Measurements from ENCODE around the gene INPP4A.
A peak's percentile ranks its signal among the peaks of the same experiment; 100 is the strongest.

Gene INPP4A

DNA sequence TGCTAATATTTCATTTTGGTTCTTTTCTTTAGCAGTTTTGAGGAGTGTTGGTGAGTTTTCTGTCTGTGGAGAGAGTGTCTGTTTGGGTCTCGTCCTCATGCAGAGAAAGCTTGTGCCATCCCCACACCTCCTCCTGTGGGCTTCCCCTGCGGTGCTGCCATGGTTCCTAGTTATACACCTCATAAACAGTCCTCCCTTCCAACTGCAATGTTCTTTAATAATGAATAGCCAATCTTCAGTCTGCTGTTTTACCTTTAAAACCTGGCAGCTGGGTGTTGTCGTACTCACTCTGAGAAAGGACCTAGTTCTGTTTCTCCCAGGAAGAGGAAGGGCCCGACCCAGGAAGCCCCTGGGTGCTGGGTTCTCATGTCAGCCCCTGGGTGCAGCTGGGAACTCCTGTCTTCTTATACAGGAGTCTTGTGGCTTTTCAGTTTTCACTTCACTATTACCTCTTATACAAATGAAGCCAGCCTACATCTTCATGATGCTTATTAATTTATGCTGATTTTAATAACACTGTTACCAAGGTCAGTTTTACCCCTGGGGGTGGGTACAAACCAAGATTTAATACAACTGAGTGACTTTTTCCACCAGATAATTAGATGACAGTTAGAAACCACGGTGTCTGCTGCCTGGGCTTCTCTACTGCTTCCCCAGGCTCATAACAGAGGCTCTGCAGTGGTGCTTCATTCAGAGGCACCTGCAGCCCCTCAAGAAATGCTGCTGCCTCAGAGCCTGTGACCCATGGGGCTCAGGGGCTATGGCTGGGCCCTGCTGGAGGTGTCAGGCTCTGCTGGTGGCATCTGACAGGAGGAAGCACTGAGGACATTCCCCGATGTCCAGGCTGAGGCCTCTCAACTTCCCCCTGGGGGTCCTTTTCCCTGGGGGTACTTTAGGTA is 104.5 kb downstream of the INPP4A start:
- no peak for DNase-seq

DNA sequence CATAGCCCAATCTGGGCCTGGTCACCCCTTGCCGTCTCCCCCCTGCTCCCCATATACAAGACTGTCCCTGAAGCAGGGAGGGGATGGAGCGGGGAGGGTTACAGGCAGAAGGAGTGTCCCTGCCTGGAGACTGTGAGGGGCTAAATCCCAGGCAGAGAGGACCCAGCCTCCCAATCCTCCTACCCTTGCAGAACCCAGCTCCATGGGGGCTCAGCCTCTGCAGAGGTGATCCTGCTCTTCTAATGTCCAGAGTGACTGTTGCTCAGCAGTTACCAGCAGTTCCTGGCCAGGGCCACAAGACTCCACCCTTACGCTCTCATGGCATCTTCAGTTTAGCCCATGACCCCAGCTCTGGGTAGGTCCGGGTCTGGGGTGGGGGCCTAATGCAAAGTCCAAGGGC is 105.5 kb downstream of the INPP4A start:
- DNase-seq, result no peak

DNA sequence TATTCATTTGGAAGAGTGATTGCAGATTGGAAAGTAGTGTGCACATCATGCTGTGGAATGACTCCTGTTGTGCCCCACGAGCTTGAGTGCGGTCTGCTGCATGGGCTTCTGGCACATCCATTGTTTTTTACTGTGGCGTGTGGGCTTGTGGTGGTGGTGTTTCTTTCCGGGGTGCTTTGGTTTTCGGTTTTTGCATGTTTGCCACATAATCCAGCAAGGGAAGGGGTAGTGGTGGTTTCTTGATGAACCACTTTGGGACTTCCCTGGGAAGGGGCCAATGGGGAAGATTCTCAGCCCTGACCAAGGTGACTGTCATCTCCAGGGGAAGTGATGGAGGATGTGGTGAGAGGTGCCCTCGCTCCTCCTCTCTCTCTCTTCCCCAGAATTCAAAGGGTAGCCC is 106.7 kb downstream of the INPP4A start:
- DNase-seq, result no peak

DNA sequence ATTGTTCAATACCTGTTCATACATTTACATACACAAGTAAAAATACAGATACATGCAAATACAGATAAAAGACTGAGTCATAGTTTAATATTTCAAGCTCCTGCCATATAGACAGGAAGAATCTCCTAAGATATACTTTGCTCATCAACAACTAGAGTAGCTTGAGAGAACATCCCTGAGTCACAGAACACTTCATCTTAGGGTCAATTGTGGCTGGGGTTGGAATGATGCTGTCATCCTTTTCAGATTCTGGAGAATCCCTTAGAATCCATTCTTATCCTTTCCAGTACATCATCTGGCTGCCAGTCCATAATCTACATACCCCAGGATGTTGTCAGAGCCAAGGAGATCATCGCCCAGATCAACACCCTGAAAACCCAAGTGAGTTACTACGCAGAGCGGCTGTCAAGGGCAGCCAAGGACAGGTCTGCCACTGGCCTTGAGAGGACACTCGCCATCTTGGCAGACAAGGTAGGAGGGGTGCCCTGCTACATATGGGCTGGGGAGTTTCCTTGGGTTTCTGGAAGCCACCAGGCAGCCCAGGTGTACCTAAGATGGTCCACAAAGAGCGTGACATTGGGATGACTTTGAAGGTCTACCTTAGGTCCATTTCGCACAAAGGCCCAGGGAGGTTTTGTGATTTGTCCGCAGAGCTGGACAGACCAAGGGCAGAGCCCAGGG is 108.0 kb downstream of the INPP4A start:
- no peak for DNase-seq

DNA sequence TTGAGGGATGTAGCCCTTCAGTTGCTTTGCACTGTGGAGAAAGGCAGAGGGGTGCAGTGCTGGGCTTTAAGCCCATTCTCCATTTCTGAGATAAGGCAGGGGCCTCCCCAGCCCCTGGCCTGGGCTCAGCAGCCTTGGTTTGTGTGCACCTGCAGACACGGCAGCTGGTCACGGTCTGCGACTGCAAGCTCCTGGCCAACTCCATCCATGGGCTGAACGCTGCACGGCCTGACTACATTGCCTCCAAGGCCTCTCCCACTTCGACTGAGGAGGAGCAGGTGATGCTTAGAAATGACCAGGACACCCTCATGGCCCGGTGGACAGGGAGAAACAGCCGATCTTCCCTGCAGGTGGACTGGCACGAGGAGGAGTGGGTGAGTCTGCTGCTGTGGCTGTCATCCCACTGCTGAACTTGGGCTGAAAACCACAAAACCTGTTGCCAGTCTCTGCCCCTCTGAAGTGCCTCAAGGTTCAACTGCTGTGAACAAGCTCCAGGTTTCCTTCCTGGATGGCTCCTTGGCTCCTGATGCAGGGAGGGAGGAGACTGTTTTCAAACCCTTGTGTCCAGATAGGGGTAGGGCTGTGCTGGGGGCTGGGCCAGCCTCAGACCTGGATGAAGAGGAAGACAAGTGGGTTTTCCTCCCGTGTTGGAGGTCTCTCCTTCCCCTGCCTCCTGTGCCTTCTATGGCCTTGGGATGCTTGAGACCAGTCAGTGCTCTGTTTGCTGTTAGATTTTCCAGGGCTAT is 109.6 kb downstream of the INPP4A start:
- no peak for DNase-seq

DNA sequence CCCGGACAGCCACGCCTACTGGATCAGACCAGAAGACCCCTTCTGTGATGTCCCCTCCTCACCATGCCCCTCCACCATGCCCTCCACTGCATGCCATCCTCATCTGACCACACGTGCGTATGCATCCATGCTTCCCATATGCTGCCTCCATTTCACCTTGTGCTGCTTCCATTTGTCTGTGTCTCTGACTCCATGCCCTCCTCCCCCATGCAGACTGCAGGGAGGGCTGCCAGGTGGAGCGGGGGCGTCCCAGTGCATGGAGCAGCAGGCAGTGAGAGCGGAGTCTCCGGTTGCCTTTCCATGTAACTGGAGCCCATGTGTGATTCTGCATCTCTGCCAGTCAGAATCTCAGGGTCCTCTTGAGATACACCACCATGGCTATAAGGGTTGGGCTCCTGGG is 111.0 kb downstream of the INPP4A start:
- DNase-seq, result no peak

DNA sequence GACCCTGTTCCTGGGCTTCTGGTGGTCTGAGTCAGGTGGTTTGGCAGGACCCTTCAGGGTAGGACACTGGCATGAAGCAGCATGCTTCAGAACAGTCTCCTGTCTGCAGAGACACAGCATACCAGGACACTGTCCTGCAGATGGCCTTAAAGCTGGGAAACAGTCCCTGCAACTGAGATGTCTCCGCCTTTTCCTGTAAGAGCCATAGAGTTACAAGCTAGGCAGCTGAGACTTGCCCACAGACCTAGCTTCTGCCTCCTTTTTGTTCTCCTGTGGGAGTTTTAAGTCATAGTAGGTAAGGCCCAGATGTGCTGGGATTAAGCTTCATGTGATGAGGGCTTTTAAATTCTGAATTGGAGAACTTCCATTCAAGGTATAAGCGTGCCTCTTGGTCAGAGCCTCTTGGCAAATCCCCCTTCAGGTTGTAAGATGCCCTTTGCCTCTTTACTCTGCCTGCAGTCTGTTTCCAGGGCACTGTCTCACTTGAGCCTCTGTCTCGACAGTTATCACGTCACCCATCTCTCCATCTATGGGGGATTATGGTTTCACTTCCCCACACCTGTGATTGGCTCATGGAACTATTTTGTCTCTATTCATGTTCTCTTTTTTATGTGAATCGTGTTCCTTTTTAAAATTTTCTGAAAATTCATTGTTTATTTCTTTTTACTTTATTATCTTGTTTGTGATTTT is 111.8 kb downstream of the INPP4A start:
- DNase-seq, result no peak

DNA sequence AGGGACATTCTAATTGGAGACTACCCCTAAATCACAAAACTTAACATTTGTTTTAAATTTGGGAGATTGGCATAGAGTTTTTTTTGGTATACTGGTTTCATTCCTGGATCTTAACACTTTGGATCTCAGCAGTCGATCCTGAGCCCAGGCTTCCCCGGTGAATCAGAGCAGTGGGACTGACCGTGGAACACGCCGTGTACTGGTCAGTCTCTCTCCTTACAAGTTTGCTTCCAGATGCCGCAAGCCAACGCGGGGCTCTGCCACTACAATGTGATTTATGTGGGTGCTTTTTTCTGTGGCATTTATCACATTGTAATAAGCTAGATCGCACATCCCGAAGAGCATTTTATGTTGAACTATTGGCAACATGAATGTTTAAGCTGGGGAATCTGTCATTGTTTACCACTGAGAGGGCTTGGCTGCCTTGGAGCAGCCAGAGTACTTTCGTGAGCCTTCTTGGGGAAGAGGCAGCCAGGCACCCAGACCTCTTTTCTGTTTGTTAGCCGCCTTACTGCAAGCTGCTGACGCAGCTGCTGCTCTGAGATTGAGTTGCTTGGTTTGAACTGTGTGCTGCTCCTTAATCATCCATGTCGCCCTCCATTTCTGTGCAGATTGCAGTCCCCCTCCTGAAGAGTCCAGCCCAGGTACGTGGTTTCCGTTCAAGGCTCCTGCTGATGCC is 114.3 kb downstream of the INPP4A start:
- no peak for DNase-seq

DNA sequence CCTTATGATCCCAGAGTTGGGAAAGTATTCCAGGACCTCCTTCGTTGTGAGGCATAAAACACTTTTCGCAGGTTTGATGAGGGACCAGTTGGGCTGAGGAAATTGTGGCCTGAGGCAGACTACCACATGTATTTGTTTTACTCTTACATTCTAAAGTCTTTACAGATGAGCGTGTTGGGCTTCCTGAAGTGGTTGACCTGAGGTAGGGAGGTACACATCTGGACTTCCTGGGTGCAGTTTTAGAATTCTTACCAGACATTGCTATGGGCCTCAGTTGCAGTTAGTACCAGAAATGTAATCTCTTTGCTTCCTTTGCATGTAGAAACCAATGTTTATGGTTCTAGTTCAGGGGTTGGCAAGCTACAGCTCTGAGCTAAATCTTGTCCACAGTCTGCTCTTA is 114.9 kb downstream of the INPP4A start:
- no peak for DNase-seq

DNA sequence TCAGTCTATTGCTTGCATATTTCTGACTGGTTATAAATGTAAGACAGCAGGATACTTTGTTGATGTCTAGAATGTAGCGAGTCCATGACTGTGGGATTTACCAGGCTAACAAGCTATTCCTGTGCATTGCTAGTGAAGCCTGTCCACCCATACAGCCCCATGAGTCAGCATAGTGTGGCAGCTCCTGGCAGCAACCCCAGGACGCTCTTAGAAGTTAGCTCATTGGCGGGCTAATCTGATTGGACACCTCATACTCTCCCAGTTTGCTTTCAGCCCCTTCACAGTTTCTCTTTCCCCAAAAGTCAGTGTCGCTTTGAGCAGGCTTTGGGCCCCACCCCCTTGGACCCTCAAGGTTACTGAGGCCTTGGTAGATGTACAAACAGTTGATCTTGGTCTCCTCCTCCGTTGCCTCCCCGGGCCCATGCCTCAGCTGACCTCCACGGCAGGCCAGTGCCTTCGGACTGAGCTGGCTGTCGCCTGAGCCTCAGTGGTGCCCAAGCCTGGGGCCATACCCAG is 115.7 kb downstream of the INPP4A start:
- DNase-seq, result no peak

DNA sequence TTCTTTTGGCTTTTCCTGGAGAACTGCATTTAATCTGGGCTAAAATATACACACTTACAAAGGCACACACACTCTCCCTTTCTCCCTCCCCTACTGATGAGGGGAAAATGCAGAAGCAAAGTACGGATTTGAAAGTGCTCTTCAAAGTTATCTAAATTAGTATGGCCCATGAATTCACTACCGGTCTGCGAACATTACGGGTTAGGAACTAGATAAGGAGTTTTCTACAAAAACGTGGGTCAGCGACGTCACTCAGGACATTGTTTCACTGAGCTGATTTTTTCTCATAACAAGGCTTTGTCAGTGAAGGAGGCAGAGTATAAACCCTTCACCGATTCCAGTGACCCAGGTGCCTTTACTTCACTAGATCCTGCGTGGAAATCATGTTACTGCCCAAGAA is 116.4 kb downstream of the INPP4A start:
- DNase-seq, result no peak

DNA sequence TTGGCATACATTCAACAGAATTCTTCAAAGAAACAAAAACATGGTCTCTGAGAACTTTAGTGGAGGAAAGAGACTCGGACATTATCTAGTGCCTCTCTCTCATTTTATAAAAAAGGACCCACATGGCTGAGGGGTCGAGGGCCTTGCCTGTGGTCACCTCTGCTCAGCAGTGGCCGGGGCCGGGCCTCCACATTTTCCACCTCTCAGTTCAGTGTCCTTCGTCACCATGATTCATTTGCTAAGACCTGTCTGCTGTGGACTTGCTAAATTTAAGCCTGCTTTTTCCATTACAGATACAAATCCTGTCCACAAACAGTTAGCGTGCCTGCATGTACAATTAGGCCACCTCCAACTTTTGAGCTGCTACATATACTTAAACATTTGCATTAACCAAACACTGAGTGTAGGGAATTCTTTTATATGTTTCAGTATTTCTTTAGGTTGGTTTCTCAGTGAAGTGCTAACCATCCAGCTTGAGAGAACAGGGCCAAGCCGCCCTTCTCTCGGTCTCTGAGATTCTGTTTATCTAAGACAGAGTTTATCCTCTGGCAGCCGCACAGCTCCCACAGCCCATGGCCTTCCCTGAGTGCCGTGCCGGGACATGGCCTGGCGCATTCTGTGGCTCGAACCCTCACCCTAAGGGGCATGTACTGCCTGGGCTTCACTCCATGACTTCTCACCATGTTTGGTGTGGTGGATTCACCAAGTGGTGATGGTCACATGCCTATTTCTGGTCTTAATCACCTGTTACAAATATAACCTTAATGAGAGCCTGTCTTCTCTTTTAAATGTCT is 117.4 kb downstream of the INPP4A start:
- no peak for DNase-seq

DNA sequence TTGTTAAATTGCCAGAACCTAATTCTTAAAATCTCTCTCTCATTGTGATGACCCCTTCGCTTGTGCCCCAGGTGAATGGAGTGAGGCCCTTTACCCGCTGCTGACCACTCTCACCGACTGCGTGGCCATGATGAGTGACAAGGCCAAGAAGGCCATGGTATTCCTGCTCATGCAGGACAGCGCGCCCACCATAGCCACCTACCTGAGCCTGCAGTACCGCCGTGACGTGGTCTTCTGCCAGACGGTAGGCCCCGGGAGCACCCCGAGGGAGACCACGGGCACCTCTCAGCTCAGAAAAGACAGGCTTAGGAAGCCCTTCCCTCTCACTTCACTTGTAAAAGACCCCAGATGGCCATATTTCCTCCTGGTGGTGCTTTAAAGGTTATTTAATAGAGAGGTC is 118.7 kb downstream of the INPP4A start:
- no peak for DNase-seq

DNA sequence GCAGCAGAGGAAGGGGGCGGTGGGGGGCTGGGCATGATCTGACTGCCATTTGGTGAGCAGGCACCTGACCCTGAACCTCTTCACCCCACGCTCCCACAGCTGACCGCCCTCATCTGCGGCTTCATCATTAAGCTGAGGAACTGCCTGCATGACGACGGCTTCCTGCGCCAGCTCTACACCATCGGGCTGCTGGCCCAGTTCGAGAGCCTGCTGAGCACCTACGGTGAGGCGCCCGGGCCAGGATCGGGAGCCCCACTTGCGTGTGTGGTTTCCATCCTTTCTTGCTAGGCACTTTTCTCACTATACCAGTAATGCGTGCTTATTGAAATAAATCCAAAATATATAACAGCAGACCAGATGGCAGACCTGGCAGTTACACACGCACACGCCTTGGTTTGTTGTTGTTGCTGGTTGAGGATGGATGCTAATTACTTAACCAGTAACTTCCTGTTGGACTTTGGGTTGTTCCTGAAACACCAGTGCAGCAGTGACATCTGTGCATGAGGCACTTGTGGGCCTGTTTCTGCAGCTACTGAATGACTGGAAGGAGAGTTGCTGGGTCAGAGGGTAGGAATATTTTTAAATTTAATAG is 120.0 kb downstream of the INPP4A start:
- DNase-seq, result peak; percentile 7

DNA sequence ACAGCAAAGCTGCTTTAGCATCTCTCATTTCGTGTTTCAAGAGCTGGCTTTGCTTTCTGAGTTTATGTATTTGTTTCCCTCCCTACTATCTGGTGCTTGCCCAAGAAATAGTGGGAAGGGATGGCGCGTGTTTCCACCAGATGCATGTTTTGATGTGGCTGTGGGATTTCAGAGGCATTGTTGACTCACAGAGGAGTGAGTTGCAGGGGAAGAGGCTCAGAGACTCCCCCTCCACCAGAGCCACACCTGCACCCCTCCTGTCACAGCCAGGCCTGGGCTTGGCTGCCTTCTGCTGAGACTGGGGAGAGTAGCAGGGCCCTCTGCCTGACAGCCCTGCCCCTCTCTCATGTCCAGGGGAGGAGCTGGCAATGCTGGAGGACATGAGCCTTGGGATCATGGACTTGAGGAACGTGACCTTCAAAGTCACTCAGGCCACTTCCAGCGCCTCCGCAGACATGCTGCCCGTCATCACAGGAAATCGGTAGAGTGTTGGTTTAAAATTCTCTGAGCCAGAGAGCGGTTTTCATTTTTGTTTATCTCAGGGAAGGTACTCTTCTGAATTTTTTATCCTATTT is 120.7 kb downstream of the INPP4A start:
- DNase-seq, result no peak

DNA sequence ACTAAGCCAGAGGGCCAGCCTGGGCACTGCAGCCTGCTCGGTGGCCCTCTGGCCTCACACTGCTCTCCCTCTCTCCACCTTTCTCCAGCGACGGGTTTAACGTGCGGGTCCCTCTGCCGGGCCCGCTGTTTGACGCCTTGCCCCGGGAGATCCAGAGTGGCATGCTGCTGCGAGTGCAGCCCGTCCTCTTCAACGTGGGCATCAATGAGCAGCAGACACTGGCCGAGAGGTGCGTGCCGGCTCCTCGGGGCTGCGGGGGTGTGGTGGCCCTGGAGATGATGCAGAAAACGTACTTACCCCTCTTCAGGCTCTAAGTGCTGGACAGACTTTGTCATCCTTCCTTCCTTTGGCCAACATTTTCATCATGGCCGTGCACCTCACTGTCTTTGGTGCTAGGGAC is 121.3 kb downstream of the INPP4A start:
- no peak for DNase-seq

DNA sequence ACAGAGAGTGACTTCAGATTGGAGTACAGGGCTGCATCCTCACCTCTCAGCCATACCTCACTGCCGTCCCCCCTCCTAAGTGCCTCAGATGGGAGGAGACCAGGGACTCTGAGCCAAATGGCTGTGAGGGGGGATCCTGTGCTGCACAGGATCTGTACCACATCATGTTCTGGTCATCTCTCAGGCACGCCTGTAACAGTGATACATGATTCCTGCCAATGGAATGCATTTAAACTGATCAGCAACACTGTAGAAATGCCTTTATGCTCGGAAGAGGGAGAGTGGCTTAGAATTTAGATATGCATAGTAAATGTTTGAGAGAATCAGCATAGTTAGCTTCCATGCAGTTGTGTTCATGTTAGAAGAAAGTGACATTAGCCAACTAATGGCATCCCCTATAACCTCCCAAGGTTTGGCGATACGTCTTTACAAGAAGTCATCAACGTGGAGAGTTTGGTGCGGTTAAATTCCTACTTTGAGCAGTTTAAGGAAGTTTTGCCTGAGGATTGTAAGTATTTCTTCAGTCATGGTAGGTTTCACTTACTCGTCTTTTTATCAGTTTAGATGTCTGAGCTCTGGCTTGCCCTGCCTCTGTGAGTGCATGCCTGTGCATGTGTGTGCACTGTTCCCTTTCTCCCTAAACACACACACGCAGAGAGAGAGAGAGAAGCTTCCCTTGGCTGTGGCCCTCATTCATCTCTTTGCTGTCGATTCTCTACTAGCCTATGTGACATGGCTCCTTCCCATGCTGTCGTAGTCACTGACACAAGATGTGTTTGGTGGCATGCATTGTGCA is 123.7 kb downstream of the INPP4A start:
- no peak for DNase-seq

DNA sequence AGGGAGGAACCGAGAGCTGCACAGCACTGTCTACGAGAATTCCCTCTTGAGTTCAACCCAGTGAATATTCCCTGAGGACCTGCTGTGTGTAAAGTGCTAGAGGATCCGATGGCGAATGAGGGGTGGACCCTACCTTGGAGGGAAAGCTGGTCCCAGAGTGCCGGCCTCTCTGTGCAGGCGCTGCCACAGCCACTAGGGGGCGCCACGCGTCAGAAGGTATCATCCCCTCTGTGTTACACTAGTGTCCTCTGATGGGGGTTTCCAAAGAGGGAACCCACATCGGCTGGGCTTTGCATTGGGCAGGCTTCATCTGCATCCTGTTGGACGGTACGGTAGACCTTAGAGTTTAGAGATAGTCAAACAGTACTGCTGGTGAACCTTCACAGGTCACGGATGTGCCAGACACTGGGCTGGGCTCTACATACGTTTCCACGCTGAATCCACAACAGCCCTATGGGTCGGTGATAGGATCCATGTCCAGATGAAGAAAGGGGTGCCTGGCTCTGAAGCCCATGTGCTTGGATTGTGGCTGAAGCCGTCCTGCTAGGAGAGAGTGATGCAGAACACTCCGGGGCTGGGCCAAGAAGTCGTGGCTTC is 124.6 kb downstream of the INPP4A start:
- no peak for DNase-seq

DNA sequence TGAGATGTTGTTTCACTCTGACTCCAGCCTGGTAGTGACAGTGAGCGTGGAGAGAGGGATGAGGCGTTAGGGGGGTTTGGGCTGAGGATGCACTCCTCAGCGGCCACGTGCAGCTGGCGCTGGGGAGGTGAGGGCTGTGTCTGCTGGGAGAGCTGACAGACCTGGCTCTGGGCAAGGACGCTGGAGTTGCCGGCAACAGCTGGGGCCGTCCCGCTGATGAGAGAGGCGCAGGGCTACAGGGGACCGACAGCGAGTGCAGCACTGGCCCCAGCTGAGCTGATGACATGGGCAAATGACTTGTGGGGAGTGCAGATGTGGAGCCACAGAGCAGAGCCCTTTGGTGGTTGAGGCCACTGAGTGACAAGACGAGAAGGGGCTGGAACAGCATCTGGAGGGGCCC is 125.3 kb downstream of the INPP4A start:
- DNase-seq, result no peak
